Bronchial epithelial cell (primary cell): ENCODE results near the gene RPS28. TPM values are rescaled to one million over a fixed set of nuclear protein-coding genes. Genes with fewer than 3 reads are reported as not detected.
A peak's percentile ranks its signal among the peaks of the same experiment; 100 is the strongest.

Experiments used
- DNase-seq: peaks from one replicate; pipeline ENCODE4 v3.0.0-alpha.2; 2010; ENCODE audit warnings: low read depth
- FAIRE-seq: peaks from 2 replicates; lab custom pipeline; 2011; peaks lifted over from hg19 to GRCh38; lab: Jason Lieb, UNC
- H3K27me3 ChIP-seq: 2 replicates; pipeline ENCODE4 v1.5.1; 2011; ENCODE audit warnings: low read length; ENCODE audit not compliant: control insufficient read depth, insufficient read depth
- H3K36me3 ChIP-seq: 2 replicates; pipeline ENCODE4 v1.5.1; 2011; ENCODE audit warnings: low read length; ENCODE audit not compliant: control insufficient read depth, insufficient read depth
- H3K4me3 ChIP-seq: 2 replicates; pipeline ENCODE4 v1.5.1; 2011; ENCODE audit warnings: mild to moderate bottlenecking, low read depth, low read length, control low read depth
- CTCF ChIP-seq: IDR thresholded peaks from 2 replicates; pipeline ENCODE4 v1.5.1; 2011; ENCODE audit warnings: mild to moderate bottlenecking, moderate library complexity, low read length, control low read depth, inconsistent platforms; ENCODE audit not compliant: insufficient read depth, severe bottlenecking
- total RNA-seq: library from RNA; depleted of rRNA; stranded (reverse); fragments of >200 nt; gene quantifications from 2 replicates; pipeline ENCODE4 v1.2.1, GENCODE V29; 2014

The RPS28 gene
- total RNA-seq, 1 donor from 2014 or later, result 279 TPM

GRCh38 chr19:8361921-8362793 lies 40.9 kb downstream of the RPS28 start:
- Histone ChIP-seq H3K36me3 (no peaks in the 10 kb centered on the region), H3K27me3 (no peaks in the 10 kb centered on the region), H3K4me3 (no peak overlapping the region)
- FAIRE-seq, result peak; percentile 100
- DNase-seq, result peak; percentile 99
- no peak for TF ChIP-seq CTCF

- no peaks in the 10 kb centered on the region for H3K36me3 ChIP-seq
- no peaks in the 10 kb centered on the region for H3K27me3 ChIP-seq
- TF ChIP-seq CTCF, result peak; percentile 37
- H3K4me3 ChIP-seq, result peak within 1 kb of the TSS; percentile 53
- no peak for FAIRE-seq
- DNase-seq, result peak; percentile 41
Measured at GRCh38 chr19:8363803-8364771, 42.8 kb downstream of the RPS28 start, which contains the start of gene ANGPTL4. TSS of gene ANGPTL4 (plus strand) at chr19:8364155. CDS start at chr19:8364322, 167 bp downstream.

GRCh38 chr19:8366121-8366581 lies 44.9 kb downstream of the RPS28 start:
- DNase-seq (no peak), FAIRE-seq (no peak)
- H3K36me3 ChIP-seq, result peaks cover 2% of the 10 kb centered on the region
- H3K4me3 ChIP-seq, result no peak overlapping the region
- no peaks in the 10 kb centered on the region for H3K27me3 ChIP-seq
- TF ChIP-seq CTCF, result no peak

GRCh38 chr19:8366961-8367326 lies 45.6 kb downstream of the RPS28 start:
- peaks cover 2% of the 10 kb centered on the region for H3K36me3 ChIP-seq
- TF ChIP-seq CTCF, result no peak
- FAIRE-seq, result no peak
- H3K27me3 ChIP-seq, result no peaks in the 10 kb centered on the region
- no peak overlapping the region for H3K4me3 ChIP-seq
- no peak for DNase-seq

GRCh38 chr19:8367327-8368001 lies 46.2 kb downstream of the RPS28 start:
- no peak overlapping the region for H3K4me3 ChIP-seq
- DNase-seq (peak; percentile 79), FAIRE-seq (no peak)
- peaks cover 2% of the 10 kb centered on the region for H3K36me3 ChIP-seq
- no peaks in the 10 kb centered on the region for H3K27me3 ChIP-seq
- no peak for TF ChIP-seq CTCF
